ENCODE measurements around the gene RPS16. TPM values are rescaled to one million over a fixed set of nuclear protein-coding genes. Genes with fewer than 3 reads are reported as not detected.
A peak's percentile ranks its signal among the peaks of the same experiment; 100 is the strongest.

Gene RPS16
- total and polyA plus RNA-seq, 2 experiments from 2014 or later: 207 to 1,901 TPM

DNA sequence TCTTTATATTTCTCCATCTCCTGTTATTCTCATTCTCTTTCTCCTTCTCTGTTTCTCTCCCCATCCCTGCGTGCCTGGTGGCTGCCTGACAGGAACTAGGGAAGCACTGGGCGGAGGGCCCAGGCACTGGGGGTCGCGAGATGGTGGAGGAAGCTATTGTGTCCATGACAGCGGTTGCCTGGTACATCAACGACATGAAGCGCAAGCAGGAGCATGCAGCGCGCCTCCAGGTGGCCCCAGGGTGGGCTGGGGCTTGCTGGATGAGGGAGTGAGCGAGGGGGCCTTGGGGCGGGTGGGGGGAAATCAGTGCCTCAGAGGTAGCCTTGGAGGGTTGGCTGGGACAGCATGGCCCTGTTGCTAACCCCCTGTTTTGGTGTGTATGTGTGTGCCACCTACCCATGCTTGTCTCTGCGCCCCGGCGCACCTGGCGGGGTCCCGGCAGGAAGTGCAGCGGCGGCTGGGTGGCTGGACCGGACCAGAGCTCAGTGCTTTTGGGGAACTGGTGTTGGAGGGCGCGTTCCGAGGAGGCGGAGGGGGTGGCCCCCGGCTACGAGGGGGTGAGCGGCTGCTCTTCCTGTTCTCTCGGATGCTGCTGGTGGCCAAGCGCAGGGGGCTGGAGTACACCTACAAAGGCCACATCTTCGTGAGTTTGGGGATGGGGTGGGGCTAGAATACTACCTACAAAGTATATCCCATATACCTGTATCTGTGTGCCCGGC is 18.1 kb downstream of the RPS16 start:
- H3K4me1 Mint-ChIP-seq: peaks cover 17% of the 10 kb centered on the region
- Histone ChIP-seq H3F3A (replicated peaks; ENCODE audit: low read depth) (peaks cover 22% of the 10 kb centered on the region), H3K4me2 (no peak overlapping the region), H3K4me3 (no peak overlapping the region), H3K79me2 (replicated peaks; ENCODE audit: insufficient read depth) (peaks cover 15% of the 10 kb centered on the region), H3K27ac (ENCODE audit: low read depth) (no peak overlapping the region), H3K27me3 (ENCODE audit: insufficient read depth) (no peaks in the 10 kb centered on the region), H3K4me1 (ENCODE audit: insufficient read depth) (peaks cover 12% of the 10 kb centered on the region; the same call in 1 of the 2 replicates), H2AFZ (no peak overlapping the region), H3K36me3 (ENCODE audit: insufficient read depth) (peaks cover 11% of the 10 kb centered on the region; the same call in 1 of the 2 replicates), H4K20me1 (replicated peaks; ENCODE audit: insufficient read depth) (peaks cover 14% of the 10 kb centered on the region; the same call in 1 of the 2 replicates), H3K9me2 (ENCODE audit: insufficient read depth) (no peaks in the 10 kb centered on the region)
- H3K27ac Mint-ChIP-seq: peak overlapping the region; percentile 79; the same call in 1 of the 2 replicates
- H3K36me3 Mint-ChIP-seq (ENCODE audit: low read depth): peaks cover 64% of the 10 kb centered on the region
- DNase-seq (ENCODE audit: low spot score): no peak
- H3K27me3 Mint-ChIP-seq (ENCODE audit: insufficient read depth, low read depth, poor library complexity): peaks cover 9% of the 10 kb centered on the region
- H3K4me3 Mint-ChIP-seq: no peak overlapping the region
- H3K9me3 Mint-ChIP-seq: no peaks in the 10 kb centered on the region
- no peak for ATAC-seq
- TF ChIP-seq EZH2phosphoT487 (IDR thresholded peaks at IDR 0.05; ENCODE audit: unreplicated experiment): no peak
- no peak for TF ChIP-seq STAT1 (IDR thresholded peaks at IDR 0.05; ENCODE audit: unreplicated experiment)
- no peak for TF ChIP-seq POLR2AphosphoS5 (IDR thresholded peaks at IDR 0.05; ENCODE audit: low read depth)
- no peak for TF ChIP-seq NANOG (IDR thresholded peaks at IDR 0.05; ENCODE audit: borderline replicate concordance)
- no peak for TF ChIP-seq ZNF331 (CRISPR knock-in tag; IDR thresholded peaks at IDR 0.05; ENCODE audit: low read depth)
- TF ChIP-seq, protein P1, sequence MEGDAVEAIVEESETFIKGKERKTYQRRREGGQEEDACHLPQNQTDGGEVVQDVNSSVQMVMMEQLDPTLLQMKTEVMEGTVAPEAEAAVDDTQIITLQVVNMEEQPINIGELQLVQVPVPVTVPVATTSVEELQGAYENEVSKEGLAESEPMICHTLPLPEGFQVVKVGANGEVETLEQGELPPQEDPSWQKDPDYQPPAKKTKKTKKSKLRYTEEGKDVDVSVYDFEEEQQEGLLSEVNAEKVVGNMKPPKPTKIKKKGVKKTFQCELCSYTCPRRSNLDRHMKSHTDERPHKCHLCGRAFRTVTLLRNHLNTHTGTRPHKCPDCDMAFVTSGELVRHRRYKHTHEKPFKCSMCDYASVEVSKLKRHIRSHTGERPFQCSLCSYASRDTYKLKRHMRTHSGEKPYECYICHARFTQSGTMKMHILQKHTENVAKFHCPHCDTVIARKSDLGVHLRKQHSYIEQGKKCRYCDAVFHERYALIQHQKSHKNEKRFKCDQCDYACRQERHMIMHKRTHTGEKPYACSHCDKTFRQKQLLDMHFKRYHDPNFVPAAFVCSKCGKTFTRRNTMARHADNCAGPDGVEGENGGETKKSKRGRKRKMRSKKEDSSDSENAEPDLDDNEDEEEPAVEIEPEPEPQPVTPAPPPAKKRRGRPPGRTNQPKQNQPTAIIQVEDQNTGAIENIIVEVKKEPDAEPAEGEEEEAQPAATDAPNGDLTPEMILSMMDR (conservative IDR thresholded peaks at IDR 0.05; ENCODE audit: low read depth in 2 of 2): no peak
- no peak for TF ChIP-seq JUNB (IDR thresholded peaks at IDR 0.05; ENCODE audit: unreplicated experiment)
- TF ChIP-seq, protein P2, sequence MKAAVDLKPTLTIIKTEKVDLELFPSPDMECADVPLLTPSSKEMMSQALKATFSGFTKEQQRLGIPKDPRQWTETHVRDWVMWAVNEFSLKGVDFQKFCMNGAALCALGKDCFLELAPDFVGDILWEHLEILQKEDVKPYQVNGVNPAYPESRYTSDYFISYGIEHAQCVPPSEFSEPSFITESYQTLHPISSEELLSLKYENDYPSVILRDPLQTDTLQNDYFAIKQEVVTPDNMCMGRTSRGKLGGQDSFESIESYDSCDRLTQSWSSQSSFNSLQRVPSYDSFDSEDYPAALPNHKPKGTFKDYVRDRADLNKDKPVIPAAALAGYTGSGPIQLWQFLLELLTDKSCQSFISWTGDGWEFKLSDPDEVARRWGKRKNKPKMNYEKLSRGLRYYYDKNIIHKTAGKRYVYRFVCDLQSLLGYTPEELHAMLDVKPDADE (IDR thresholded peaks at IDR 0.05): no peak
- TF ChIP-seq CREB1 (CRISPR knock-in tag; IDR thresholded peaks at IDR 0.05; ENCODE audit: low read depth): no peak
- TF ChIP-seq ZNF114 (CRISPR knock-in tag; IDR thresholded peaks at IDR 0.05): no peak
- TF ChIP-seq, protein P3, sequence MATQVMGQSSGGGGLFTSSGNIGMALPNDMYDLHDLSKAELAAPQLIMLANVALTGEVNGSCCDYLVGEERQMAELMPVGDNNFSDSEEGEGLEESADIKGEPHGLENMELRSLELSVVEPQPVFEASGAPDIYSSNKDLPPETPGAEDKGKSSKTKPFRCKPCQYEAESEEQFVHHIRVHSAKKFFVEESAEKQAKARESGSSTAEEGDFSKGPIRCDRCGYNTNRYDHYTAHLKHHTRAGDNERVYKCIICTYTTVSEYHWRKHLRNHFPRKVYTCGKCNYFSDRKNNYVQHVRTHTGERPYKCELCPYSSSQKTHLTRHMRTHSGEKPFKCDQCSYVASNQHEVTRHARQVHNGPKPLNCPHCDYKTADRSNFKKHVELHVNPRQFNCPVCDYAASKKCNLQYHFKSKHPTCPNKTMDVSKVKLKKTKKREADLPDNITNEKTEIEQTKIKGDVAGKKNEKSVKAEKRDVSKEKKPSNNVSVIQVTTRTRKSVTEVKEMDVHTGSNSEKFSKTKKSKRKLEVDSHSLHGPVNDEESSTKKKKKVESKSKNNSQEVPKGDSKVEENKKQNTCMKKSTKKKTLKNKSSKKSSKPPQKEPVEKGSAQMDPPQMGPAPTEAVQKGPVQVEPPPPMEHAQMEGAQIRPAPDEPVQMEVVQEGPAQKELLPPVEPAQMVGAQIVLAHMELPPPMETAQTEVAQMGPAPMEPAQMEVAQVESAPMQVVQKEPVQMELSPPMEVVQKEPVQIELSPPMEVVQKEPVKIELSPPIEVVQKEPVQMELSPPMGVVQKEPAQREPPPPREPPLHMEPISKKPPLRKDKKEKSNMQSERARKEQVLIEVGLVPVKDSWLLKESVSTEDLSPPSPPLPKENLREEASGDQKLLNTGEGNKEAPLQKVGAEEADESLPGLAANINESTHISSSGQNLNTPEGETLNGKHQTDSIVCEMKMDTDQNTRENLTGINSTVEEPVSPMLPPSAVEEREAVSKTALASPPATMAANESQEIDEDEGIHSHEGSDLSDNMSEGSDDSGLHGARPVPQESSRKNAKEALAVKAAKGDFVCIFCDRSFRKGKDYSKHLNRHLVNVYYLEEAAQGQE (IDR thresholded peaks at IDR 0.05; ENCODE audit: unreplicated experiment): no peak
- TF ChIP-seq EZH2 (IDR thresholded peaks at IDR 0.05; ENCODE audit: low read depth, unreplicated experiment): no peak
- TF ChIP-seq, protein P4, sequence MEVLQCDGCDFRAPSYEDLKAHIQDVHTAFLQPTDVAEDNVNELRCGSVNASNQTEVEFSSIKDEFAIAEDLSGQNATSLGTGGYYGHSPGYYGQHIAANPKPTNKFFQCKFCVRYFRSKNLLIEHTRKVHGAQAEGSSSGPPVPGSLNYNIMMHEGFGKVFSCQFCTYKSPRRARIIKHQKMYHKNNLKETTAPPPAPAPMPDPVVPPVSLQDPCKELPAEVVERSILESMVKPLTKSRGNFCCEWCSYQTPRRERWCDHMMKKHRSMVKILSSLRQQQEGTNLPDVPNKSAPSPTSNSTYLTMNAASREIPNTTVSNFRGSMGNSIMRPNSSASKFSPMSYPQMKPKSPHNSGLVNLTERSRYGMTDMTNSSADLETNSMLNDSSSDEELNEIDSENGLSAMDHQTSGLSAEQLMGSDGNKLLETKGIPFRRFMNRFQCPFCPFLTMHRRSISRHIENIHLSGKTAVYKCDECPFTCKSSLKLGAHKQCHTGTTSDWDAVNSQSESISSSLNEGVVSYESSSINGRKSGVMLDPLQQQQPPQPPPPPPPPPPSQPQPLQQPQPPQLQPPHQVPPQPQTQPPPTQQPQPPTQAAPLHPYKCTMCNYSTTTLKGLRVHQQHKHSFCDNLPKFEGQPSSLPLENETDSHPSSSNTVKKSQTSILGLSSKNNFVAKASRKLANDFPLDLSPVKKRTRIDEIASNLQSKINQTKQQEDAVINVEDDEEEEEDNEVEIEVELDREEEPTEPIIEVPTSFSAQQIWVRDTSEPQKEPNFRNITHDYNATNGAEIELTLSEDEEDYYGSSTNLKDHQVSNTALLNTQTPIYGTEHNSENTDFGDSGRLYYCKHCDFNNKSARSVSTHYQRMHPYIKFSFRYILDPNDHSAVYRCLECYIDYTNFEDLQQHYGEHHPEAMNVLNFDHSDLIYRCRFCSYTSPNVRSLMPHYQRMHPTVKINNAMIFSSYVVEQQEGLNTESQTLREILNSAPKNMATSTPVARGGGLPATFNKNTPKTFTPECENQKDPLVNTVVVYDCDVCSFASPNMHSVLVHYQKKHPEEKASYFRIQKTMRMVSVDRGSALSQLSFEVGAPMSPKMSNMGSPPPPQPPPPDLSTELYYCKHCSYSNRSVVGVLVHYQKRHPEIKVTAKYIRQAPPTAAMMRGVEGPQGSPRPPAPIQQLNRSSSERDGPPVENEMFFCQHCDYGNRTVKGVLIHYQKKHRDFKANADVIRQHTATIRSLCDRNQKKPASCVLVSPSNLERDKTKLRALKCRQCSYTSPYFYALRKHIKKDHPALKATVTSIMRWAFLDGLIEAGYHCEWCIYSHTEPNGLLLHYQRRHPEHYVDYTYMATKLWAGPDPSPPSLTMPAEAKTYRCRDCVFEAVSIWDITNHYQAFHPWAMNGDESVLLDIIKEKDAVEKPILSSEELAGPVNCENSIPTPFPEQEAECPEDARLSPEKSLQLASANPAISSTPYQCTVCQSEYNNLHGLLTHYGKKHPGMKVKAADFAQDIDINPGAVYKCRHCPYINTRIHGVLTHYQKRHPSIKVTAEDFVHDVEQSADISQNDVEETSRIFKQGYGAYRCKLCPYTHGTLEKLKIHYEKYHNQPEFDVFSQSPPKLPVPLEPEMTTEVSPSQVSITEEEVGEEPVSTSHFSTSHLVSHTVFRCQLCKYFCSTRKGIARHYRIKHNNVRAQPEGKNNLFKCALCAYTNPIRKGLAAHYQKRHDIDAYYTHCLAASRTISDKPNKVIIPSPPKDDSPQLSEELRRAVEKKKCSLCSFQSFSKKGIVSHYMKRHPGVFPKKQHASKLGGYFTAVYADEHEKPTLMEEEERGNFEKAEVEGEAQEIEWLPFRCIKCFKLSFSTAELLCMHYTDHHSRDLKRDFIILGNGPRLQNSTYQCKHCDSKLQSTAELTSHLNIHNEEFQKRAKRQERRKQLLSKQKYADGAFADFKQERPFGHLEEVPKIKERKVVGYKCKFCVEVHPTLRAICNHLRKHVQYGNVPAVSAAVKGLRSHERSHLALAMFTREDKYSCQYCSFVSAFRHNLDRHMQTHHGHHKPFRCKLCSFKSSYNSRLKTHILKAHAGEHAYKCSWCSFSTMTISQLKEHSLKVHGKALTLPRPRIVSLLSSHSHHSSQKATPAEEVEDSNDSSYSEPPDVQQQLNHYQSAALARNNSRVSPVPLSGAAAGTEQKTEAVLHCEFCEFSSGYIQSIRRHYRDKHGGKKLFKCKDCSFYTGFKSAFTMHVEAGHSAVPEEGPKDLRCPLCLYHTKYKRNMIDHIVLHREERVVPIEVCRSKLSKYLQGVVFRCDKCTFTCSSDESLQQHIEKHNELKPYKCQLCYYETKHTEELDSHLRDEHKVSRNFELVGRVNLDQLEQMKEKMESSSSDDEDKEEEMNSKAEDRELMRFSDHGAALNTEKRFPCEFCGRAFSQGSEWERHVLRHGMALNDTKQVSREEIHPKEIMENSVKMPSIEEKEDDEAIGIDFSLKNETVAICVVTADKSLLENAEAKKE (CRISPR knock-in tag; IDR thresholded peaks at IDR 0.05): no peak

Measured in GM23338 (cell line).